Natural killer cell (primary cell): ENCODE data around the gene CHKB. TPM values are rescaled to one million over a fixed set of nuclear protein-coding genes. Genes with fewer than 3 reads are reported as not detected.
"Not testable (repeated sequence)": the region's sequence is repeated elsewhere in the genome, so short reads cannot be mapped to it uniquely, and the experiment has no call there.

Experiments
- ATAC-seq, 3 donors: fragments of 150-1000 bp in 2 of 3; fragments of 200-7000 bp in 1 of 3; cut with Tn5 transposase; 1 replicate in 1 of 3; 2 replicates in 2 of 3; pipeline ENCODE4 v1.10.0; 2021; ENCODE audit warnings: mild to moderate bottlenecking in 2 of 3, moderate library complexity in 2 of 3
- DNase-seq, 2 donors: peaks; one replicate each; pipeline versions ENCODE4 v3.0.0 to v3.0.0-alpha.2; 2013 to 2021; ENCODE audit warnings: mixed read lengths in 1 of 2
- H3K27ac ChIP-seq: one replicate; pipeline ENCODE4 v1.5.1; 2013; ENCODE audit warnings: mild to moderate bottlenecking, low read length
- H3K27me3 ChIP-seq: one replicate; pipeline ENCODE4 v1.6.1; 2013; ENCODE audit warnings: low read length; ENCODE audit not compliant: control insufficient read depth, insufficient read depth
- H3K36me3 ChIP-seq: one replicate; pipeline ENCODE4 v1.6.1; 2013; ENCODE audit warnings: low read length; ENCODE audit not compliant: control insufficient read depth, insufficient read depth
- H3K4me1 ChIP-seq: one replicate; pipeline ENCODE4 v1.6.1; 2013; ENCODE audit warnings: low read length; ENCODE audit not compliant: control insufficient read depth, insufficient read depth
- H3K4me3 ChIP-seq: one replicate; pipeline ENCODE4 v1.5.1; 2013; ENCODE audit warnings: low read length
- H3K9me3 ChIP-seq: one replicate; pipeline ENCODE4 v1.6.1; 2013; ENCODE audit warnings: low read length; ENCODE audit not compliant: control insufficient read depth, insufficient read depth
- H3K27ac Mint-ChIP-seq, 2 donors: one replicate each; pipeline ENCODE4 v1.8.0; 2022; ENCODE audit warnings: mild to moderate bottlenecking in 2 of 2, mixed read lengths in 2 of 2, moderate library complexity in 1 of 2
- H3K27me3 Mint-ChIP-seq, 2 donors: one replicate each; pipeline ENCODE4 v1.8.0; 2022; ENCODE audit warnings: low read depth in 2 of 2, mixed read lengths in 2 of 2
- H3K36me3 Mint-ChIP-seq: one replicate; pipeline ENCODE4 v1.8.0; 2022; ENCODE audit warnings: mixed read lengths
- H3K4me1 Mint-ChIP-seq, 2 donors: one replicate each; pipeline ENCODE4 v1.8.0; 2022; ENCODE audit warnings: mixed read lengths in 2 of 2
- H3K4me3 Mint-ChIP-seq: one replicate; pipeline ENCODE4 v1.8.0; 2022; ENCODE audit warnings: mild to moderate bottlenecking, moderate library complexity, mixed read lengths
- H3K9me3 Mint-ChIP-seq, 2 donors: one replicate each; pipeline ENCODE4 v1.8.0; 2022; ENCODE audit warnings: mixed read lengths in 2 of 2
- CTCF ChIP-seq: fragments of 200-600 bp; IDR thresholded peaks from one replicate; pipeline ENCODE4 v1.8.0; 2022; ENCODE audit warnings: antibody characterized with exemption
- WGBS: methylation state at CpG from one replicate; pipeline ENCODE4 v1.1.7; 2013; ENCODE audit warnings: missing lambda C conversion rate; ENCODE audit not compliant: insufficient coverage; 5-methylcytosine and 5-hydroxymethylcytosine counted together
- intact Hi-C: fragments of 100-400 bp; cut with micrococcal nuclease; formaldehyde crosslinking; loops from one replicate; pipeline ENCODE4 v1.14.2; 2022
- total RNA-seq, 4 donors: library from RNA; stranded (reverse); fragments of 120-200 nt in 1 of 4; gene quantifications; one replicate each; pipeline versions ENCODE4 v1.2.3 to v1.2.4, GENCODE V29; 2013 to 2022

Gene CHKB
- total RNA-seq, 3 donors from 2014 or later (not counting 1 experiment from before 2014, with no cell fraction given): 166 to 204 (median 180) TPM

GRCh38 chr22:50620593-50621355 lies 38.1 kb upstream of the CHKB start:
- Histone ChIP-seq H3K9me3 (no peaks in the 10 kb centered on the region), H3K36me3 (no peaks in the 10 kb centered on the region), H3K4me1 (peaks cover 36% of the 10 kb centered on the region), H3K4me3 (peak overlapping the region; percentile 42), H3K27me3 (no peaks in the 10 kb centered on the region), H3K27ac (peak overlapping the region; percentile 84)
- intact Hi-C loops: loop anchor here (1.0 to 5.0 kb wide), 4 partner anchors 38 to 379 kb away; partner anchors contain the start of genes CHKB and NCAPH2
- WGBS: under 1% methylated on average over 23 of the region's 25 CpGs
- peak overlapping the region; percentile 83 to 90 for H3K27ac Mint-ChIP-seq
- peak; percentile 79 for TF ChIP-seq CTCF
- DNase-seq (peak; percentile 43 to 97), ATAC-seq (peak; percentile 81 to 91 (median 84))
- H3K27me3 Mint-ChIP-seq: peaks cover 0 to 3% of the 10 kb centered on the region in 2 donors
- H3K9me3 Mint-ChIP-seq: no peaks in the 10 kb centered on the region
- H3K36me3 Mint-ChIP-seq: no peaks in the 10 kb centered on the region
- H3K4me3 Mint-ChIP-seq: peak overlapping the region; percentile 92
- H3K4me1 Mint-ChIP-seq: peaks cover 27 to 35% of the 10 kb centered on the region in 2 donors

- intact Hi-C loops, H3K4me3 Mint-ChIP-seq, H3K36me3 ChIP-seq, H3K9me3 Mint-ChIP-seq, DNase-seq, H3K4me1 ChIP-seq, H3K27ac ChIP-seq, H3K27me3 ChIP-seq, H3K27ac Mint-ChIP-seq, H3K4me3 ChIP-seq, H3K36me3 Mint-ChIP-seq, H3K9me3 ChIP-seq, ATAC-seq: not testable (repeated sequence)
- H3K27me3 Mint-ChIP-seq: peaks cover 0 to 13% of the 10 kb centered on the region in 2 donors
- peaks cover 6 to 11% of the 10 kb centered on the region in 2 donors for H3K4me1 Mint-ChIP-seq
- WGBS: 96% methylated on average over 3 of the region's 3 CpGs
Measured at GRCh38 chr22:50614296-50614695, 31.6 kb upstream of the CHKB start.

DNA sequence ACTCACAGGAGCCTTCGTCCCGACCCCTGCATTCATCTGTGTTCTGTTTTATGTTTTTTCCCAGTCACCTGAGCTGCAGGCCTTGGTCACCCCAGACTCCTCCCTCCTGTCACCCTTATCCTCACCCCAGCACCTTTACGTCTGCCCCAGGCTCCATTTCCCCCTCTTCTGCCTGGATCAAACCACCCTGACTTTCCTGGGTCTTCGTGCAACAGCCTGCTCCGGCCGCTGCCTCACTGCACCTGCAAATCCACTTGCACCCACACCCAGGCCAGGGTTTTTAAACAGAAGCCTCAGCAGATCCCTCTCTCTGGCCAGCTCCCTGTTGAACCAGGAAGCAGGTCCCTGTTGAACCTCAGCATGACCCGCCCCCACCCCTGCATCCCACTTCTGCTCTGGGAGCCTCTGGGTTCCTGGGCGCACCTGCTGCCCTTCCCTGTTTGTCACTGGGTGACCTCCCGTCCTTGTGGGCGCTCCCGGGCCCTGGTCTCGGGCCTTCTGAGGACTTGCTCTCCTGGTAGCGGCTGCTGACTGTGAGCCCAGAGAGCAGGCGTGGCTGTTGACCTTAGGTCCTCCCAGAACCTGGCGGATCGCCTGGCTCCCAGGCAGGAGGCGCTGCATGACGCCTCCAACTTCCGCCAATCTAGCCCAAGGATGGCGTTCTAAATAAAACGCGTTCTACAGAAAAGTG lies 30.8 kb upstream of the CHKB start:
- ATAC-seq (no peak), DNase-seq (no peak)
- intact Hi-C loops: no loop called here
- no peak overlapping the region for H3K4me3 Mint-ChIP-seq
- no peak overlapping the region for H3K4me3 ChIP-seq
- no peaks in the 10 kb centered on the region for H3K27me3 ChIP-seq
- H3K27ac Mint-ChIP-seq: no peak overlapping the region
- H3K4me1 ChIP-seq: no peaks in the 10 kb centered on the region
- no peaks in the 10 kb centered on the region for H3K36me3 ChIP-seq
- no peaks in the 10 kb centered on the region for H3K9me3 Mint-ChIP-seq
- WGBS: 90% methylated on average over 22 of the region's 22 CpGs
- peaks cover 0 to 12% of the 10 kb centered on the region in 2 donors for H3K27me3 Mint-ChIP-seq
- H3K4me1 Mint-ChIP-seq: peaks cover 6 to 11% of the 10 kb centered on the region in 2 donors
- TF ChIP-seq CTCF: no peak
- H3K27ac ChIP-seq: no peak overlapping the region
- no peaks in the 10 kb centered on the region for H3K36me3 Mint-ChIP-seq
- no peaks in the 10 kb centered on the region for H3K9me3 ChIP-seq

- Mint-ChIP-seq H3K9me3 (no peaks in the 10 kb centered on the region), H3K36me3 (no peaks in the 10 kb centered on the region), H3K27ac (no peak overlapping the region), H3K4me3 (no peak overlapping the region), H3K4me1 (peaks cover 6 to 11% of the 10 kb centered on the region in 2 donors), H3K27me3 (peaks cover 1 to 15% of the 10 kb centered on the region in 2 donors)
- DNase-seq: no peak
- ATAC-seq: peak in 2 of 3 donors; percentile 44 to 73
- no peaks in the 10 kb centered on the region for H3K27me3 ChIP-seq
- H3K36me3 ChIP-seq: no peaks in the 10 kb centered on the region
- intact Hi-C loops: no loop called here
- no peak overlapping the region for H3K27ac ChIP-seq
- TF ChIP-seq CTCF: no peak
- H3K4me3 ChIP-seq: no peak overlapping the region
- no peaks in the 10 kb centered on the region for H3K4me1 ChIP-seq
- no peaks in the 10 kb centered on the region for H3K9me3 ChIP-seq
- WGBS: 35% methylated on average over 31 of the region's 31 CpGs
Measured at GRCh38 chr22:50612528-50613221, 30.0 kb upstream of the CHKB start.
